ENCODE results near the gene ERCC6L2.
A peak's percentile ranks its signal among the peaks of the same experiment; 100 is the strongest.

GRCh38 chr9:95907794-95908193 lies 32.3 kb downstream of the ERCC6L2 start:
- TF ChIP-seq CTCF (IDR thresholded peaks at IDR 0.05; ENCODE audit: low read length): peak; percentile 34; the same call in 1 of the 2 replicates
- TF ChIP-seq EZH2 (IDR thresholded peaks at IDR 0.05; ENCODE audit: borderline replicate concordance, low read length): no peak

Measured in OCI-LY1 (cell line).